Measurements from ENCODE around the gene HDAC5.

Gene HDAC5

DNA sequence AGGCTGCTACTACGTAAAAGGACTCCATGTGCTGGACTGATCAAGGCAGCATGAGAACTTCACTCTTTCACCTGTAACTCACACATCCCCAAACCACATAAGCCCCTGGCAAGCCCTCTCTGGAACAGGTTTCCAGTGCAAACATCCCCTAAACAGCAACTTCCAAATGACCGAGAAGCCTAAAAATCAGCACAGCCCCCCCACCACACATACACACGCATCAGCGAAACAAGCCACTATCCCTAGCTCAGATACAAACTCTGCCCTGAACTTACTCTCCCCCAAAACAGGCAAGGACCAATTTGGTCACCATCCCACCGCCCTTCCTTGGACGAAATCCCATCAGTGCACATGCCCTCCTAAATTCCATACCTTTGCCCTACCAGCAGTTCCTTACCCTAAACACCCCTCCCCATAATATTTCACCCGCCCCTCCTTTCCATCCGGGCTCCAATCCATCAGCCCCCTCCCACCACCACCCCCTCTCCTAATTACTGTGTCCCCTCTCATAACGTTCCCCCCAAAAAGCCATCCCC lies 57.7 kb downstream of the HDAC5 start (continued):
- TF ChIP-seq, protein P1, sequence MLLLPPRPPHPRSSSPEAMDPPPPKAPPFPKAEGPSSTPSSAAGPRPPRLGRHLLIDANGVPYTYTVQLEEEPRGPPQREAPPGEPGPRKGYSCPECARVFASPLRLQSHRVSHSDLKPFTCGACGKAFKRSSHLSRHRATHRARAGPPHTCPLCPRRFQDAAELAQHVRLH (tag by site-specific recombination; IDR thresholded peaks at IDR 0.05) = 0 out of 2 replicates have a peak, but pooled peaks have one; percentile 12
- TF ChIP-seq ZBTB7A (tag by site-specific recombination; IDR thresholded peaks at IDR 0.05; ENCODE audit: low read depth) (0 out of 2 replicates have a peak, but pooled peaks have one; percentile 37), ZNF433 (tag by site-specific recombination; IDR thresholded peaks at IDR 0.05; ENCODE audit: low read depth) (no peak), ZNF837 (tag by site-specific recombination; IDR thresholded peaks at IDR 0.05) (no peak)

DNA sequence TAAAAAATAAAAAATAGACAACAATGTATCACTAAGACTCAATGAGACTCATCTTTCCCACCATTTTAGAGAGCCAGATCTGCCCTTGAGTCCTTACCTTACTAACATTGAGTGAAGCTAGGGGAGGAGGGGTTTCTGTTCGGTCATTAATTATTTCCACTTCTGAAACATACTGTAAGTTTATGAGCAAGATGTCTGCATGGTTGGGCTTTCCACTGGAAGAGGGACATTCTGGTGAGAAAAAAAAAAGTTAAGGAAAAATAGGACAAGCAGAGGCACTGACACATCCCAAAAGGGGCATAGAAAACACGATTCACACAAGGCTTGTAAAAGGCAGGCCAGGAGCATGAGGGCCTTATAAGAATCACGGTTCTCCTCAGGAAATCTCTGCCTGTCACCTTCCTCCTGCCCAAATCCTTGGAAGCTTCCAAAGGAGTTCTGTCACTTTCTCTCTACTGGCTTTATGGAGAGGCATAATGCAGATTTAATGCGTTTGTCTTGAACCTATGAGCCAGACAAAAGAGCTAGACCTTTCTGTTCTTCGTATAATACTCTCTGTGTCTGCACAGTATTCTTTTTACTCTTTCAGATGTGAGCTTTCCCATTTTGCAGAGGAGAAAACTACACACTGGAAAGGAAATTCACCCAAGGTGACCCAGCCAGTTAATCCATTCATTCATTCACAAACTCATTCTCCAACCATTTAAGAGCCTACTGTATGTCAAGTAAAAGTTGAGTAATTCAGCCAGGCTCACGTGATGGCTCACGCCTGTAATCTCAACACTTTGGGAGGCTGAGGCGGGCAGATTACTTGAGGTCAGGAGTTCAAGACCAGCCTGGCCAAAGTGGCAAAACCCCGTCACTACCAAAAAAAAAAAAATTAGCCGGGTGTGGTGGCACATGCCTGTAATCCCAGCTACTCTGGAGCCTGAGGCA lies 59.5 kb downstream of the HDAC5 start:
- H3K4me3 ChIP-seq (ENCODE audit: low read depth, low read length) = no peak overlapping the region
- H3K27ac ChIP-seq (ENCODE audit: extremely low read depth, low read depth, low read length) = peak overlapping the region; percentile 0; the same call in 1 of the 2 replicates
- POLR2A ChIA-PET = interaction anchor here (0.5 to 0.9 kb wide), 2 partner anchors 104 to 158 kb away, joined by 3 to 4 read pairs; no protein-coding TSS in a partner anchor
- no peaks in the 10 kb centered on the region for H3K9me3 ChIP-seq (ENCODE audit: control insufficient read depth, insufficient read depth, low read depth, low read length)
- H3K4me1 ChIP-seq (ENCODE audit: control insufficient read depth, insufficient read depth, low read length) = no peaks in the 10 kb centered on the region
- CTCF ChIA-PET = interaction anchor here (0.6 to 2.0 kb wide), 6 partner anchors 19 to 252 kb away, joined by 3 to 14 read pairs (median 4); no protein-coding TSS in a partner anchor
- peaks cover 45 to 52% of the 10 kb centered on the region in 2 experiments for H3K36me3 ChIP-seq (ENCODE audit: control insufficient read depth in 2 of 2, insufficient read depth in 1 of 2, low read length in 2 of 2)
- TF ChIP-seq ZNF223 (tag by site-specific recombination; IDR thresholded peaks at IDR 0.05) (0 out of 2 replicates have a peak, but pooled peaks have one; percentile 34), YY1 (tag by site-specific recombination; IDR thresholded peaks at IDR 0.05) (no peak), PRDM1 (tag by site-specific recombination; IDR thresholded peaks at IDR 0.05) (peak; percentile 67), SP7 (tag by site-specific recombination; IDR thresholded peaks at IDR 0.05) (peak; percentile 23; the same call in 1 of the 2 replicates), ZNF24 (tag by site-specific recombination; IDR thresholded peaks at IDR 0.05) (0 out of 2 replicates have a peak, but pooled peaks have one; percentile 41), BCL11A (tag by site-specific recombination; IDR thresholded peaks at IDR 0.05; ENCODE audit: low read depth) (no peak), ZNF175 (tag by site-specific recombination; IDR thresholded peaks at IDR 0.05) (no peak), IKZF3 (tag by site-specific recombination; IDR thresholded peaks at IDR 0.05) (peak; percentile 28; the same call in 1 of the 2 replicates)
- TF ChIP-seq, protein P2, sequence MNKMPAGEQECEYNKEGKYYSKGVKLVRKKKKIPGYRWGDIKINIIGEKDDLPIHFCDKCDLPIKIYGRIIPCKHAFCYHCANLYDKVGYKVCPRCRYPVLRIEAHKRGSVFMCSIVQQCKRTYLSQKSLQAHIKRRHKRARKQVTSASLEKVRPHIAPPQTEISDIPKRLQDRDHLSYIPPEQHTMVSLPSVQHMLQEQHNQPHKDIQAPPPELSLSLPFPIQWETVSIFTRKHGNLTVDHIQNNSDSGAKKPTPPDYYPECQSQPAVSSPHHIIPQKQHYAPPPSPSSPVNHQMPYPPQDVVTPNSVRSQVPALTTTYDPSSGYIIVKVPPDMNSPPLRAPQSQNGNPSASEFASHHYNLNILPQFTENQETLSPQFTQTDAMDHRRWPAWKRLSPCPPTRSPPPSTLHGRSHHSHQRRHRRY (tag by site-specific recombination; IDR thresholded peaks at IDR 0.05) = no peak
- TF ChIP-seq, protein P3, sequence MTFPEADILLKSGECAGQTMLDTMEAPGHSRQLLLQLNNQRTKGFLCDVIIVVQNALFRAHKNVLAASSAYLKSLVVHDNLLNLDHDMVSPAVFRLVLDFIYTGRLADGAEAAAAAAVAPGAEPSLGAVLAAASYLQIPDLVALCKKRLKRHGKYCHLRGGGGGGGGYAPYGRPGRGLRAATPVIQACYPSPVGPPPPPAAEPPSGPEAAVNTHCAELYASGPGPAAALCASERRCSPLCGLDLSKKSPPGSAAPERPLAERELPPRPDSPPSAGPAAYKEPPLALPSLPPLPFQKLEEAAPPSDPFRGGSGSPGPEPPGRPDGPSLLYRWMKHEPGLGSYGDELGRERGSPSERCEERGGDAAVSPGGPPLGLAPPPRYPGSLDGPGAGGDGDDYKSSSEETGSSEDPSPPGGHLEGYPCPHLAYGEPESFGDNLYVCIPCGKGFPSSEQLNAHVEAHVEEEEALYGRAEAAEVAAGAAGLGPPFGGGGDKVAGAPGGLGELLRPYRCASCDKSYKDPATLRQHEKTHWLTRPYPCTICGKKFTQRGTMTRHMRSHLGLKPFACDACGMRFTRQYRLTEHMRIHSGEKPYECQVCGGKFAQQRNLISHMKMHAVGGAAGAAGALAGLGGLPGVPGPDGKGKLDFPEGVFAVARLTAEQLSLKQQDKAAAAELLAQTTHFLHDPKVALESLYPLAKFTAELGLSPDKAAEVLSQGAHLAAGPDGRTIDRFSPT (tag by site-specific recombination; IDR thresholded peaks at IDR 0.05) = 0 out of 2 replicates have a peak, but pooled peaks have one; percentile 17
- TF ChIP-seq, protein P4, sequence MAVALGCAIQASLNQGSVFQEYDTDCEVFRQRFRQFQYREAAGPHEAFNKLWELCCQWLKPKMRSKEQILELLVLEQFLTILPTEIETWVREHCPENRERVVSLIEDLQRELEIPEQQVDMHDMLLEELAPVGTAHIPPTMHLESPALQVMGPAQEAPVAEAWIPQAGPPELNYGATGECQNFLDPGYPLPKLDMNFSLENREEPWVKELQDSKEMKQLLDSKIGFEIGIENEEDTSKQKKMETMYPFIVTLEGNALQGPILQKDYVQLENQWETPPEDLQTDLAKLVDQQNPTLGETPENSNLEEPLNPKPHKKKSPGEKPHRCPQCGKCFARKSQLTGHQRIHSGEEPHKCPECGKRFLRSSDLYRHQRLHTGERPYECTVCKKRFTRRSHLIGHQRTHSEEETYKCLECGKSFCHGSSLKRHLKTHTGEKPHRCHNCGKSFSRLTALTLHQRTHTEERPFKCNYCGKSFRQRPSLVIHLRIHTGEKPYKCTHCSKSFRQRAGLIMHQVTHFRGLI (tag by site-specific recombination; IDR thresholded peaks at IDR 0.05) = peak; percentile 93
- TF ChIP-seq, protein P5, sequence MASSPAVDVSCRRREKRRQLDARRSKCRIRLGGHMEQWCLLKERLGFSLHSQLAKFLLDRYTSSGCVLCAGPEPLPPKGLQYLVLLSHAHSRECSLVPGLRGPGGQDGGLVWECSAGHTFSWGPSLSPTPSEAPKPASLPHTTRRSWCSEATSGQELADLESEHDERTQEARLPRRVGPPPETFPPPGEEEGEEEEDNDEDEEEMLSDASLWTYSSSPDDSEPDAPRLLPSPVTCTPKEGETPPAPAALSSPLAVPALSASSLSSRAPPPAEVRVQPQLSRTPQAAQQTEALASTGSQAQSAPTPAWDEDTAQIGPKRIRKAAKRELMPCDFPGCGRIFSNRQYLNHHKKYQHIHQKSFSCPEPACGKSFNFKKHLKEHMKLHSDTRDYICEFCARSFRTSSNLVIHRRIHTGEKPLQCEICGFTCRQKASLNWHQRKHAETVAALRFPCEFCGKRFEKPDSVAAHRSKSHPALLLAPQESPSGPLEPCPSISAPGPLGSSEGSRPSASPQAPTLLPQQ (tag by site-specific recombination; IDR thresholded peaks at IDR 0.05) = no peak
- TF ChIP-seq, protein P6, sequence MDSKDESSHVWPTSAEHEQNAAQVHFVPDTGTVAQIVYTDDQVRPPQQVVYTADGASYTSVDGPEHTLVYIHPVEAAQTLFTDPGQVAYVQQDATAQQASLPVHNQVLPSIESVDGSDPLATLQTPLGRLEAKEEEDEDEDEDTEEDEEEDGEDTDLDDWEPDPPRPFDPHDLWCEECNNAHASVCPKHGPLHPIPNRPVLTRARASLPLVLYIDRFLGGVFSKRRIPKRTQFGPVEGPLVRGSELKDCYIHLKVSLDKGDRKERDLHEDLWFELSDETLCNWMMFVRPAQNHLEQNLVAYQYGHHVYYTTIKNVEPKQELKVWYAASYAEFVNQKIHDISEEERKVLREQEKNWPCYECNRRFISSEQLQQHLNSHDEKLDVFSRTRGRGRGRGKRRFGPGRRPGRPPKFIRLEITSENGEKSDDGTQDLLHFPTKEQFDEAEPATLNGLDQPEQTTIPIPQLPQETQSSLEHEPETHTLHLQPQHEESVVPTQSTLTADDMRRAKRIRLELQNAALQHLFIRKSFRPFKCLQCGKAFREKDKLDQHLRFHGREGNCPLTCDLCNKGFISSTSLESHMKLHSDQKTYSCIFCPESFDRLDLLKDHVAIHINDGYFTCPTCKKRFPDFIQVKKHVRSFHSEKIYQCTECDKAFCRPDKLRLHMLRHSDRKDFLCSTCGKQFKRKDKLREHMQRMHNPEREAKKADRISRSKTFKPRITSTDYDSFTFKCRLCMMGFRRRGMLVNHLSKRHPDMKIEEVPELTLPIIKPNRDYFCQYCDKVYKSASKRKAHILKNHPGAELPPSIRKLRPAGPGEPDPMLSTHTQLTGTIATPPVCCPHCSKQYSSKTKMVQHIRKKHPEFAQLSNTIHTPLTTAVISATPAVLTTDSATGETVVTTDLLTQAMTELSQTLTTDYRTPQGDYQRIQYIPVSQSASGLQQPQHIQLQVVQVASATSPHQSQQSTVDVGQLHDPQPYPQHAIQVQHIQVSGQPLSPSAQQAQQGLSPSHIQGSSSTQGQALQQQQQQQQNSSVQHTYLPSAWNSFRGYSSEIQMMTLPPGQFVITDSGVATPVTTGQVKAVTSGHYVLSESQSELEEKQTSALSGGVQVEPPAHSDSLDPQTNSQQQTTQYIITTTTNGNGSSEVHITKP (tag by site-specific recombination; IDR thresholded peaks at IDR 0.05) = peak; percentile 63
- TF ChIP-seq, protein P7, sequence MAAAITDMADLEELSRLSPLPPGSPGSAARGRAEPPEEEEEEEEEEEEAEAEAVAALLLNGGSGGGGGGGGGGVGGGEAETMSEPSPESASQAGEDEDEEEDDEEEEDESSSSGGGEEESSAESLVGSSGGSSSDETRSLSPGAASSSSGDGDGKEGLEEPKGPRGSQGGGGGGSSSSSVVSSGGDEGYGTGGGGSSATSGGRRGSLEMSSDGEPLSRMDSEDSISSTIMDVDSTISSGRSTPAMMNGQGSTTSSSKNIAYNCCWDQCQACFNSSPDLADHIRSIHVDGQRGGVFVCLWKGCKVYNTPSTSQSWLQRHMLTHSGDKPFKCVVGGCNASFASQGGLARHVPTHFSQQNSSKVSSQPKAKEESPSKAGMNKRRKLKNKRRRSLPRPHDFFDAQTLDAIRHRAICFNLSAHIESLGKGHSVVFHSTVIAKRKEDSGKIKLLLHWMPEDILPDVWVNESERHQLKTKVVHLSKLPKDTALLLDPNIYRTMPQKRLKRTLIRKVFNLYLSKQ (tag by site-specific recombination; IDR thresholded peaks at IDR 0.05; ENCODE audit: borderline replicate concordance) = 0 out of 2 replicates have a peak, but pooled peaks have one; percentile 8
- TF ChIP-seq, protein P8, sequence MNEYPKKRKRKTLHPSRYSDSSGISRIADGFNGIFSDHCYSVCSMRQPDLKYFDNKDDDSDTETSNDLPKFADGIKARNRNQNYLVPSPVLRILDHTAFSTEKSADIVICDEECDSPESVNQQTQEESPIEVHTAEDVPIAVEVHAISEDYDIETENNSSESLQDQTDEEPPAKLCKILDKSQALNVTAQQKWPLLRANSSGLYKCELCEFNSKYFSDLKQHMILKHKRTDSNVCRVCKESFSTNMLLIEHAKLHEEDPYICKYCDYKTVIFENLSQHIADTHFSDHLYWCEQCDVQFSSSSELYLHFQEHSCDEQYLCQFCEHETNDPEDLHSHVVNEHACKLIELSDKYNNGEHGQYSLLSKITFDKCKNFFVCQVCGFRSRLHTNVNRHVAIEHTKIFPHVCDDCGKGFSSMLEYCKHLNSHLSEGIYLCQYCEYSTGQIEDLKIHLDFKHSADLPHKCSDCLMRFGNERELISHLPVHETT (tag by site-specific recombination; IDR thresholded peaks at IDR 0.05) = no peak; the same call in 1 of the 2 replicates
